Hematopoietic multipotent progenitor cell treated with erythropoietin and hydrocortisone succinate and interleukin-3 and kit ligand, for 6 days (in vitro differentiated cells): Measurements from ENCODE around the gene NUP133.
"Not testable (repeated sequence)": the region's sequence is repeated elsewhere in the genome, so short reads cannot be mapped to it uniquely, and the experiment has no call there.

Source experiments
- DNase-seq: peaks from one replicate; pipeline ENCODE4 v3.0.0-alpha.2; 2015

Gene NUP133

DNA sequence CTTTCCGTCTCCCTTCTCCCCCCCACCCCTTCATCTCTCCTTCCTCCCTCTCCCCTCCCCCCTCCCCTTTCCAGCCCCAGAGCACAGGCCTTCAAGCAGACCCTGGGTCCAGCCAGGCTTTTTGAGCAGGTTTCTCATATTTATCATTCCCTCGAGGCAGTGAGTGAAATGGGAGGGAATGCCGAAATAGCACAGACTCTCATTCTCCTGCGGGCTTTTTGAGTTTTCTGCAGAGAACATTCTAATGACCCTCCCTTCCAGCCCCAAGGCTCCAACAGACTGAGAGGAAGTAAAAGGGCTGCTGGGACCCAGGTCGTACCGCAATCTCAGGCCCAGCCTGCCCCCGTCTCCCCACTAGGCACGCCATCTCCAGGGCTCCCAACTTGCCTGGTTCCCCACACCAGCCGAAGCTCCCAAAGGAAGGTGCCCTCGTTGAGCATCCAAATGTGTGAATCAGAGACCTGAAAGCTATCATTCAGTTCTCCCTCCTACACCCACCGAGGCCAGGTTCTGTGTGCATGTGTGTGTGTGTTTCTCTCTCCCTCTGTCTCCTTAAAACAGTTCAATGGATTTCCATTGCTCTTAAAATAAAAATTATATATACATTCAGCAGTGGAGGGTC is 96.6 kb downstream of the NUP133 start:
- no peak for DNase-seq

GRCh38 chr1:229410692-229411433 is 97.3 kb downstream of the NUP133 start:
- DNase-seq = peak; percentile 61

DNA sequence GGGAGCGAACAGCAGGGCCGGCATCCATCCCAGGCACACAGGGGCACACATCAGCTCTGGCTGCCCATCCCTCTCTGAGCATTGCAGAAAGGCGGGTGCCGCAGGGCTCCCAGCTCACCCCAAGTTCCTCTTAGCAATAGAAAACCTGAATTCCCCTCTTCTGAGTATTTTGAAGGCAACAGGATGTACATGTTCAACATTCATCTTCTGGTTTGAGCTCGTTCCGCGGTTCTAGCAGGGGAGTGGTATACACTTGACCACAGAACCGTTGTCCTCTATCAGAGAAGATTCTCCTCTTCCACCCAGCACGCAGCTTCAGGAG is 97.8 kb downstream of the NUP133 start:
- DNase-seq = no peak

DNA sequence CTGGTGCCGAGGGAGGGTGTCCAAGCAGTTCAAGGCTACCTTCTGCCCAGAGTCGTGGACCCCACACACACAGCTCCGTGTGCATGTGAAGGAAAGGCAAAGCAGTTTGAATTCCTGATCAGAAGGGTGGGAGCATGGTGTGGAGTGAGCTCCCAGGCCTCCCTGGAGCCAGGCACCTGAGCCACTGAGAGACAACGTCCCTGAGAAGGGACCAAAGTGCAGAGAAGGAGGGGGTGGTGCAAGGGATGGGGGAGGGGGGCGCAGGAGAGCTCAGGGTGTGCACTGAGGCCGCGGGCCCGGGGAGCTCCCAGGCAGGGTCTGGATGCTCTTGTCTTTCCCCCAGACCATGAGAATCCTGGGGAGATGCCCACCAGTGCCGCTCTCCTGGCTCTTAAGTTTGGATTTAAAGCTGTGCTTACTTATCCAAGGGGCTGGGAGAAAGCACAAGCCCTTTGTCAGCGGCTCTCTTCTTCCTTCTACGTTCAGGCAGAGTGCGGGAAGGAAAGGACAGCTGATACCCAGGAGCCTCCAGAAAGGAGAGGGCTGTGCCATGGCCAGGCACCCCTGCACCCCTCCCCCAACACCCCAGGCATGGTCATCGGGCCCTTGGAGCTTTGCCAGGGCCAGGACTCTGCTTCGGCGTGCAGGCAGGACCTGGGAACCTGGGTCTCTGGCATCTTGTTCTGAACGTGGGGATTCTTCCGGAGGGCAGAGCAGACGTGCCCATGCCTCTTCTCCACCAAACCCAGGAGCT is 98.3 kb downstream of the NUP133 start:
- DNase-seq = no peak

DNA sequence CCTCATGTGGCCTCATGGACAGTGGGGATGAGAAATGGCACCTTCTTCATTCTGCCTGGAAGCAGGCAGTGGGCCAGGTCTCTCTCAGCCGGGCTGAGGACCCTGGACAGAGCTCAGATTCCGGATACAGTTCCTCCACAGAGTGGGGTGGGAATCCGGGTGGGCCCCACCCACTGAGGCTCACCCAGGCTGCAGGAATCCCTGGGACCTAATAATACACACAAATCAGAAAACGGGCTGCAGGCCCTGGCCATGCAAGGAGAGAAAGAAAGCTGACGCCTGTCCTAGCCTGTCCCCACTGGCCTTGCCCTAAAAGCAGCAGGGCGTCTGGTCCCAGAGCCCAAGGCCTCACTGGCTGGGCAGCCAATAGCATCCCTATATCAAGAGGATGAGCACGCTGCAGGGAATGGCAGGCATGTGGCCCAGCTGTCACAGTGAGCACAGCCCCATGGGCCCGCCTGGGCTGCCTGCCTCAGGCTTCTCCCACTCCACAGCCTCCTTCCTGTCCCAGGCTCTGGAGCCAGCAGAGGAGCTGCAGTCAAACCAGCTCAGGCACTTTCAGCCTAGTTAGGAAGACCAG is 99.6 kb downstream of the NUP133 start:
- no peak for DNase-seq

- peak; percentile 23 for DNase-seq
Measured at GRCh38 chr1:229407206-229408026, 100.7 kb downstream of the NUP133 start.

GRCh38 chr1:229406798-229407197 is 101.3 kb downstream of the NUP133 start:
- no peak for DNase-seq

DNA sequence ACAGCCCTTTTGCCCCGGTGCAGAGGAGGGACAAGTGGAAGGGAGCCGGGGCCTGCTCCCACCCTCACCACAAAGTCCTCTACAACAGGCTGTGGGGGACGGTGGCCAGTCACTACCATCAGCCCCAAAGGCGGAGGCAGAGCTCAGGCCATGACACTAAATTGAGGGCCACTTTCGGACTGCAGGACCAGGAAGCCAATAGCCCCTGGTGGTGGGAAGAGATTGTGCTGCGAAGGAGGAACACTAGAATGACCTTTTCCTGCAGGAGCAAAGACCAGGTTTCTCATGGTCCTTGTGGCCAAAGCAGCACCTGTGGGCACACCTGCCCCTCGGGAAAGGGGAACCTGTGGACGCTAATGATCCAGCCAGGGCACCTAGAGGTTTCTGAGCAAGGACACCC is 104.6 kb downstream of the NUP133 start:
- no peak for DNase-seq

DNA sequence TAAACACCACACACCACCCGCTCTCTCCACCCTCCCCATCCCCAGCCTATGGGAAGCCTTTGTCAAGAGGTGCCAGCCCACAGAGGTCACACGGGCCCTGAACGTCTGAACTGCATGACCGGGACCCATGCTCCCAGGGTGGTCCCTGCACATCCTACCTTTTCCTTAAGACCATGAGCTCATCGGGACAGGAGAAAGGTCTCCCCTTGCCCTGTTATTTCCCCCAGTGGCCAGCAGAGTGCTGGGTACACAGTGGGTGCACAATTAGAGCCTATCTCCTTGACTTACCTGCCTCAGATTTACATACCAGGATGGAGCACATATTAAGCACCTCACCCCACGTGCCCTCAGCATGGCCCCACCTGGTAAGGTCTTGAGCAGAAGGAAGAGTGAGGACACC is 105.1 kb downstream of the NUP133 start:
- DNase-seq = no peak

DNA sequence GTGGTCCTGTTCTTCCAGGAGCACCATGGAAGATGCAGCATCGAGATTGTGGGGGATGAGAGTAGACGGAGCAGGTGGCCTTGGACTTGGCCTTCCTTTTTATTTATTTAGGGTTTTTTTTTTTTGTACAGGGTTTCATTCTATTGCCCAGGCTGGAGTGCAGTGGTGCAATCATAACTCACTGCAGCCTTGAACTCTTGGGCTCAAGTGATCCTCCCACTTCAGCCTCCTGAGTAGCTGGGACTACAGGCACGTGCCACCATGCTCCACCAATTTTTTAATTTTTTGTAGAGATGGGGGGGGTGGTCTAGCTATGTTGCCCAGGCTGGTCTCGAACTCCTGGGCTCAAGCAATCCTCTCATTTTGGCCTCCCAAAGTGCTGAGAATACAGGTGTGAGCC is 105.8 kb downstream of the NUP133 start:
- DNase-seq = not testable (repeated sequence)

- DNase-seq = no peak
Measured at GRCh38 chr1:229397762-229398161, 110.4 kb downstream of the NUP133 start.

DNA sequence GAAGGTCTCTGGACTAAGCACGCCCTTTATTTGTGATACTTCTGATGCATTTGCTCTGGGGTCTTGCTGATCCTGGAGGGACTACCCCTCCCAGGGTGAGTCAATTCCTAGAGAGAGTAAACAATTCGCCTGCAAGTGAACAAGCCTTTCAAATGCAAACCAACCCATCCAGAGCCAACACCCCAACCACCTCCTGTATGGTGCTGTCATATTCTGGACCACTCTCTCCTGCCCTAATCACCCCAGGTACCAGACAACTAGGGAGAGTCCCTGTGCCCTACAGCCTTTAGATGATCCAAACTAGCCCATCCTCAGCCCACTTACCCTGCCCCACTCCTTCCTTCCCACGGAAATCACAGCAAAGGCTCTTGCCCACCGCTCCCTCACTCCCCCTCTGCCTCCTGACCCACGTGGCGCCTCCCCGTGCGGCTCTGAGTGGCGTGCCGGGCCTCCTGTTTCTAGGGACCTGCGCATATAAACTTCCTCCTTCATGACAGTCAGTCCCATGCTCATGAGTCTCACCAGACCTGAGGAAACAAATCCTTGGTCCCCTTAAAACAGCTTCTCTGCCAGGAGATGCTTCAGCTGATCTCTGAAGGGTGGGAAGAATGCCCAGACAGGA is 111.4 kb downstream of the NUP133 start:
- DNase-seq = no peak

GRCh38 chr1:229394517-229394916 is 113.6 kb downstream of the NUP133 start:
- DNase-seq = not testable (repeated sequence)

DNA sequence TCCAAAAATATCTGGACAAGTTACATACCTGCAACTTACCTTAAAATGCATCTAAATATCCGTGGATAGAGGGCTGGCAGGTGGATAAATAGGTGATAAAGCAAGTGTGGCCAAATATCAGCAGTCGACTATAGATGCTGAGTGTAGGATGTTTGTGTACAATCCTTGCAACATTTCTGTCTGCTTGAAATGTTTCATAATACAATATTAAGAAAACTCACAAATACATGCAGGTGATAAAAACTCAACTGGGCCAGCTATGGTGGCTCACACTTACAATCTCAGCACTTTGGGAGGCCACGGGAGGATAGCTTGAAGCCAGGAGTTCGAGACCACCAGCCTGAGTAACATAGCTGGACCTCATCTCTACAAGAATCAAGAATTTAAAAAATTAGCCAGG is 115.2 kb downstream of the NUP133 start:
- no peak for DNase-seq
